Measurements from ENCODE around the gene SYNPO2. TPM values are rescaled to one million over a fixed set of nuclear protein-coding genes. Genes with fewer than 3 reads are reported as not detected.
"Not testable (repeated sequence)": the region's sequence is repeated elsewhere in the genome, so short reads cannot be mapped to it uniquely, and the experiment has no call there.

The SYNPO2 gene
- total RNA-seq, 2 experiments from 2014 or later, result 0.50 to 0.63 TPM

- H3K27me3 Mint-ChIP-seq; H3K36me3 Mint-ChIP-seq (ENCODE audit: low read depth); H3K4me1 Mint-ChIP-seq; H3K9me3 Mint-ChIP-seq; CTCF ChIA-PET; POLR2A ChIA-PET; DNase-seq; H3K4me3 Mint-ChIP-seq; H3K27ac Mint-ChIP-seq: not testable (repeated sequence)
Observed at GRCh38 chr4:119067670-119068360, 179.2 kb downstream of the SYNPO2 start.

- ChIA-PET POLR2A (no interaction called here), CTCF (no interaction called here)
- peaks cover 2% of the 10 kb centered on the region for H3K9me3 Mint-ChIP-seq
- no peak overlapping the region for H3K27ac Mint-ChIP-seq
- no peak overlapping the region for H3K4me3 Mint-ChIP-seq
- H3K4me1 Mint-ChIP-seq, result no peaks in the 10 kb centered on the region
- no peak for DNase-seq
- H3K36me3 Mint-ChIP-seq (ENCODE audit: low read depth), result no peaks in the 10 kb centered on the region
- H3K27me3 Mint-ChIP-seq, result peaks cover 3% of the 10 kb centered on the region
Observed at GRCh38 chr4:119068529-119068962, 179.9 kb downstream of the SYNPO2 start.

GRCh38 chr4:119070301-119070700, 181.6 kb downstream of the SYNPO2 start:
- no peaks in the 10 kb centered on the region for H3K36me3 Mint-ChIP-seq (ENCODE audit: low read depth)
- no peak overlapping the region for H3K4me3 Mint-ChIP-seq
- POLR2A ChIA-PET, result no interaction called here
- H3K9me3 Mint-ChIP-seq, result no peaks in the 10 kb centered on the region
- DNase-seq, result no peak
- H3K27ac Mint-ChIP-seq, result no peak overlapping the region
- H3K4me1 Mint-ChIP-seq, result no peaks in the 10 kb centered on the region
- CTCF ChIA-PET, result no interaction called here
- no peaks in the 10 kb centered on the region for H3K27me3 Mint-ChIP-seq

- ChIA-PET CTCF (no interaction called here), POLR2A (no interaction called here)
- DNase-seq, result no peak
- no peaks in the 10 kb centered on the region for H3K9me3 Mint-ChIP-seq
- H3K36me3 Mint-ChIP-seq (ENCODE audit: low read depth), result no peaks in the 10 kb centered on the region
- no peaks in the 10 kb centered on the region for H3K4me1 Mint-ChIP-seq
- H3K27ac Mint-ChIP-seq, result no peak overlapping the region
- peaks cover 11% of the 10 kb centered on the region for H3K27me3 Mint-ChIP-seq
- no peak overlapping the region for H3K4me3 Mint-ChIP-seq
Observed at GRCh38 chr4:119080721-119081541, 192.3 kb downstream of the SYNPO2 start.

- CTCF ChIA-PET, result no interaction called here
- H3K9me3 Mint-ChIP-seq, result no peaks in the 10 kb centered on the region
Observed at GRCh38 chr4:119081542-119081859, 192.8 kb downstream of the SYNPO2 start.

GRCh38 chr4:119081943-119082342, 193.3 kb downstream of the SYNPO2 start:
- Mint-ChIP-seq H3K4me3 (no peak overlapping the region), H3K9me3 (no peaks in the 10 kb centered on the region), H3K27me3 (peaks cover 11% of the 10 kb centered on the region), H3K27ac (no peak overlapping the region), H3K4me1 (no peaks in the 10 kb centered on the region), H3K36me3 (ENCODE audit: low read depth) (no peaks in the 10 kb centered on the region)
- POLR2A ChIA-PET, result no interaction called here
- CTCF ChIA-PET, result no interaction called here
- DNase-seq, result no peak

More at GRCh38 chr4:119081542-119081859, 192.8 kb downstream of the SYNPO2 start:
- no peak for DNase-seq
- Mint-ChIP-seq H3K27ac (no peak overlapping the region), H3K36me3 (ENCODE audit: low read depth) (no peaks in the 10 kb centered on the region), H3K4me1 (no peaks in the 10 kb centered on the region), H3K27me3 (peaks cover 11% of the 10 kb centered on the region), H3K4me3 (no peak overlapping the region)
- POLR2A ChIA-PET, result no interaction called here

- Mint-ChIP-seq H3K9me3 (no peaks in the 10 kb centered on the region), H3K4me3 (no peak overlapping the region), H3K4me1 (no peaks in the 10 kb centered on the region), H3K27ac (no peak overlapping the region), H3K36me3 (ENCODE audit: low read depth) (no peaks in the 10 kb centered on the region), H3K27me3 (peaks cover 11% of the 10 kb centered on the region)
- CTCF ChIA-PET, result interaction anchor here (2.1 kb wide), 1 partner anchor 41 kb away, joined by 5 read pairs; no protein-coding TSS in a partner anchor
- POLR2A ChIA-PET, result no interaction called here
- no peak for DNase-seq
Observed at GRCh38 chr4:119082661-119083060, 194.0 kb downstream of the SYNPO2 start.

GRCh38 chr4:119084513-119084912, 195.9 kb downstream of the SYNPO2 start:
- DNase-seq, result no peak
- Mint-ChIP-seq H3K4me1 (no peaks in the 10 kb centered on the region), H3K4me3 (no peak overlapping the region), H3K27me3 (peaks cover 11% of the 10 kb centered on the region), H3K36me3 (ENCODE audit: low read depth) (no peaks in the 10 kb centered on the region), H3K9me3 (no peaks in the 10 kb centered on the region), H3K27ac (no peak overlapping the region)
- ChIA-PET CTCF (interaction anchor here (2.1 kb wide), 1 partner anchor 42 kb away, joined by 5 read pairs; no protein-coding TSS in a partner anchor), POLR2A (no interaction called here)

GRCh38 chr4:119087121-119087520, 198.5 kb downstream of the SYNPO2 start:
- Mint-ChIP-seq H3K9me3 (no peaks in the 10 kb centered on the region), H3K4me1 (no peaks in the 10 kb centered on the region), H3K27ac (no peak overlapping the region), H3K36me3 (ENCODE audit: low read depth) (no peaks in the 10 kb centered on the region), H3K4me3 (no peak overlapping the region), H3K27me3 (peaks cover 2% of the 10 kb centered on the region)
- no peak for DNase-seq
- ChIA-PET CTCF (interaction anchor here (2.8 kb wide), 1 partner anchor 46 kb away, joined by 8 read pairs; no protein-coding TSS in a partner anchor), POLR2A (no interaction called here)

- CTCF ChIA-PET, result interaction anchor here (2.8 kb wide), 1 partner anchor 46 kb away, joined by 8 read pairs; no protein-coding TSS in a partner anchor
- no peaks in the 10 kb centered on the region for H3K36me3 Mint-ChIP-seq (ENCODE audit: low read depth)
- no peak overlapping the region for H3K27ac Mint-ChIP-seq
- no peak for DNase-seq
- H3K4me1 Mint-ChIP-seq, result no peaks in the 10 kb centered on the region
- POLR2A ChIA-PET, result no interaction called here
- no peak overlapping the region for H3K4me3 Mint-ChIP-seq
- H3K27me3 Mint-ChIP-seq, result peaks cover 2% of the 10 kb centered on the region
- H3K9me3 Mint-ChIP-seq, result no peaks in the 10 kb centered on the region
Observed at GRCh38 chr4:119087656-119088055, 199.0 kb downstream of the SYNPO2 start.

- H3K27ac Mint-ChIP-seq, result no peak overlapping the region
- peaks cover 2% of the 10 kb centered on the region for H3K4me1 Mint-ChIP-seq
- no peaks in the 10 kb centered on the region for H3K36me3 Mint-ChIP-seq (ENCODE audit: low read depth)
- H3K9me3 Mint-ChIP-seq, result no peaks in the 10 kb centered on the region
- DNase-seq, result no peak
- ChIA-PET CTCF (no interaction called here), POLR2A (no interaction called here)
- no peak overlapping the region for H3K4me3 Mint-ChIP-seq
- peaks cover 6% of the 10 kb centered on the region for H3K27me3 Mint-ChIP-seq
Observed at GRCh38 chr4:119093042-119093827, 204.6 kb downstream of the SYNPO2 start.

- DNase-seq, result no peak
- H3K27me3 Mint-ChIP-seq, result peaks cover 5% of the 10 kb centered on the region
- CTCF ChIA-PET, result interaction anchor here (1.2 kb wide), 1 partner anchor 8 kb away, joined by 3 read pairs; no protein-coding TSS in a partner anchor
Observed at GRCh38 chr4:119097282-119097900, 208.7 kb downstream of the SYNPO2 start.

GRCh38 chr4:119098306-119098705, 209.7 kb downstream of the SYNPO2 start:
- H3K4me3 Mint-ChIP-seq, result no peak overlapping the region
- POLR2A ChIA-PET, result no interaction called here
- no peaks in the 10 kb centered on the region for H3K36me3 Mint-ChIP-seq (ENCODE audit: low read depth)
- H3K27me3 Mint-ChIP-seq, result peaks cover 5% of the 10 kb centered on the region
- no peak overlapping the region for H3K27ac Mint-ChIP-seq
- H3K4me1 Mint-ChIP-seq, result peaks cover 2% of the 10 kb centered on the region
- CTCF ChIA-PET, result no interaction called here
- no peak for DNase-seq
- H3K9me3 Mint-ChIP-seq, result no peaks in the 10 kb centered on the region

More at GRCh38 chr4:119097282-119097900, 208.7 kb downstream of the SYNPO2 start:
- Mint-ChIP-seq H3K27ac (no peak overlapping the region), H3K4me3 (no peak overlapping the region), H3K9me3 (no peaks in the 10 kb centered on the region), H3K4me1 (peaks cover 2% of the 10 kb centered on the region), H3K36me3 (ENCODE audit: low read depth) (no peaks in the 10 kb centered on the region)
- POLR2A ChIA-PET, result no interaction called here

Data from activated CD4-positive, alpha-beta memory T cell treated with anti-CD3 and anti-CD28 coated beads, Interleukin-2, amount 10 ng/mL, durations not matched to agents 7 days and 5 days (primary cell).